ENCODE data around the gene HSPA14. TPM values are rescaled to one million over a fixed set of nuclear protein-coding genes. Genes with fewer than 3 reads are reported as not detected.

Gene HSPA14
- total and polyA plus RNA-seq, 10 of the 15 experiments (the other 5 are each of a cell fraction or from before 2014, with no cell fraction given): 26.6 to 56.1 (median 34.3) TPM

DNA sequence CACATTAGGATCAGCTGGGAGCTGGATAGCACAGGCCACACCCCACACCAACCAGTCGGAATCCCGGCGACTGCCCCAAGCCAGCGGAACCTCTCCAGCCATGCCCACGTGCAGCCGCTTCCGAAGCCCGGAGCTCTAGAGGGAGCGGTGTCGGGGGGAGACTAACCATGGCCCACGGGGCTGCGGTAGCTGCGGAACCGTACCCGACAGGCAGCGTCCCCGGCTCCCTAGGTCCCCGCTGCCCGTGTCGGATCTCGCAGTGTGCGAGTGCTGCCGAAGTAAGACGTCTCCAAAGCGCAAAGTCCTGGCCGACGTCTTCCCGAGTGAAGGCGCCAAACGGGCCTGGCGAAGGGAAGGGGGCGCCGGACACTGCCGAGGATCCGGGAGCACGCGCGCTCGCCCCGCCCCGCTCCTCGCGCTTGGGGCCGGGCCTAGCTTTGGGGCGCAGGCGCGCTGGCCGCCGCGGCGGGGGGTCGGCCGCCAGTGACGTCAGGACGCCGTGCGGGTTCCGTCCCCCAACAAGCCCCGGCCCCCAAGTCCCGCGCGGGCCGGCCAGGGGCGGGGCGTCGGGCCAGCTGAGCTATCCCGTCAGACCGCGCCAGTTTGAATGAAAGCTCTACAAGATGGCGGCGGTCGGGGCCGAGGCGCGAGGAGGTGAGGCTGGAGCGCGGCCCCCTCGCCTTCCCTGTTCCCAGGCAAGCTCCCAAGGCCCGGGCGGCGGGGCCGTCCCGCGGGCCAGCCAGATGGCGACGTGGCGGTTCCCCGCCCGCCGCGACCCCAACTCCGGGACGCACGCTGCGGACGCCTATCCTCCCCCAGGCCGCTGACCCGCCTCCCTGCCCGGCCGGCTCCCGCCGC lies 40.4 kb downstream of the HSPA14 start, which contains the start of gene SUV39H2 (continued):
- TF ChIP-seq CEBPZ (IDR thresholded peaks at IDR 0.05; ENCODE audit: low read depth, low read length): no peak
- TF ChIP-seq, protein P1, sequence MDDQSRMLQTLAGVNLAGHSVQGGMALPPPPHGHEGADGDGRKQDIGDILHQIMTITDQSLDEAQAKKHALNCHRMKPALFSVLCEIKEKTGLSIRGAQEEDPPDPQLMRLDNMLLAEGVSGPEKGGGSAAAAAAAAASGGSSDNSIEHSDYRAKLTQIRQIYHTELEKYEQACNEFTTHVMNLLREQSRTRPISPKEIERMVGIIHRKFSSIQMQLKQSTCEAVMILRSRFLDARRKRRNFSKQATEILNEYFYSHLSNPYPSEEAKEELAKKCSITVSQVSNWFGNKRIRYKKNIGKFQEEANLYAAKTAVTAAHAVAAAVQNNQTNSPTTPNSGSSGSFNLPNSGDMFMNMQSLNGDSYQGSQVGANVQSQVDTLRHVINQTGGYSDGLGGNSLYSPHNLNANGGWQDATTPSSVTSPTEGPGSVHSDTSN (IDR thresholded peaks at IDR 0.05; ENCODE audit: insufficient replicate concordance, low read depth, low read length): peak; percentile 51
- no peak for TF ChIP-seq BCLAF1 (IDR thresholded peaks at IDR 0.05)
- no peak for TF ChIP-seq RELA (IDR thresholded peaks at IDR 0.05; ENCODE audit: borderline replicate concordance, partially characterized antibody)
- peak; percentile 78 for TF ChIP-seq POLR2AphosphoS5 (IDR thresholded peaks at IDR 0.05; ENCODE audit: low read length)
- TF ChIP-seq IRF5 (IDR thresholded peaks at IDR 0.05; ENCODE audit: borderline replicate concordance): no peak
- no peak for TF ChIP-seq SREBF2 (IDR thresholded peaks at IDR 0.05; ENCODE audit: low read length)
- no peak for TF ChIP-seq RAD21 (IDR thresholded peaks at IDR 0.05; ENCODE audit: insufficient read depth, low read depth, low read length)
- TF ChIP-seq SMAD1 (IDR thresholded peaks at IDR 0.05; ENCODE audit: low read depth, partially characterized antibody): no peak
- TF ChIP-seq KAT2A (conservative IDR thresholded peaks at IDR 0.05; ENCODE audit: control insufficient read depth, low read depth, low read length): no peak
- TF ChIP-seq ZBED1 (IDR thresholded peaks at IDR 0.05; ENCODE audit: borderline replicate concordance): no peak
- peak; percentile 66; the same call in 1 of the 2 replicates for TF ChIP-seq CBFB (IDR thresholded peaks at IDR 0.05; ENCODE audit: low read depth)
- TF ChIP-seq MTA2 (IDR thresholded peaks at IDR 0.05; ENCODE audit: low read depth): no peak
- TF ChIP-seq NR2C2 (IDR thresholded peaks at IDR 0.05; ENCODE audit: borderline replicate concordance, control insufficient read depth, insufficient read length, low read depth): no peak

All from GM12878 (cell line).